Measurements from ENCODE around the gene PANK4.

PANK4 gene

DNA sequence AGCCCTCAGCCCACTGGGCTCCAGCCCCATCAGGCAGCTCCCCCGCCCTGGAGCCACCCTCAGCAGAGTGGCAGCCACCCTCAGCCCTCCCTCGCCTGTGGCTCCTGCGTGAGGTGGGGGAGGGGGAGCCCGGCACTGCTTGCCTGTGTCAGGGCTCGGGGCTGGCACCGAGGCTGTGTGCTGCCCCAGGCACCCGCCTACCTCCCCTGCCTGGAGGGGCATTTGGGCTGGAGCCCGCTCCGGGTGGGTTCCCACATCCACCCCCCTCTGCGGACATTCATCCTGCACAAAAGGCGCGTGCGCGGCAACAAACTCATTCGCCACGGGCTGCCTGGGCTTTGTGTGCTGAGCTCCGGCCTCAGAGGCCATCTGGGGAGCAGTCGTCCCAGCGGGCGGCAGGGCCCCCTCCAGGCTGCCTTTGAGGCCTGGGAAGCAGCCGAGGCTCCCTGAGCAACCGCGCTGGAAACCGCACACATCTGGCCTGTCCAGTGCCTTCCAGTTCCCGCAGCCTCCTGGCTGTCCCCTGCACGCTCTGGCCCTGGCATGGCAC lies 17.2 kb upstream of the PANK4 start:
- no peak overlapping the region for H3K27ac Mint-ChIP-seq
- no peak overlapping the region for H3K4me3 Mint-ChIP-seq
- H3K36me3 Mint-ChIP-seq = no peaks in the 10 kb centered on the region
- peaks cover 19% of the 10 kb centered on the region for H3K4me1 Mint-ChIP-seq (ENCODE audit: low read depth)
- no peaks in the 10 kb centered on the region for H3K27me3 Mint-ChIP-seq
- H3K9me3 Mint-ChIP-seq (ENCODE audit: low read depth) = no peaks in the 10 kb centered on the region

DNA sequence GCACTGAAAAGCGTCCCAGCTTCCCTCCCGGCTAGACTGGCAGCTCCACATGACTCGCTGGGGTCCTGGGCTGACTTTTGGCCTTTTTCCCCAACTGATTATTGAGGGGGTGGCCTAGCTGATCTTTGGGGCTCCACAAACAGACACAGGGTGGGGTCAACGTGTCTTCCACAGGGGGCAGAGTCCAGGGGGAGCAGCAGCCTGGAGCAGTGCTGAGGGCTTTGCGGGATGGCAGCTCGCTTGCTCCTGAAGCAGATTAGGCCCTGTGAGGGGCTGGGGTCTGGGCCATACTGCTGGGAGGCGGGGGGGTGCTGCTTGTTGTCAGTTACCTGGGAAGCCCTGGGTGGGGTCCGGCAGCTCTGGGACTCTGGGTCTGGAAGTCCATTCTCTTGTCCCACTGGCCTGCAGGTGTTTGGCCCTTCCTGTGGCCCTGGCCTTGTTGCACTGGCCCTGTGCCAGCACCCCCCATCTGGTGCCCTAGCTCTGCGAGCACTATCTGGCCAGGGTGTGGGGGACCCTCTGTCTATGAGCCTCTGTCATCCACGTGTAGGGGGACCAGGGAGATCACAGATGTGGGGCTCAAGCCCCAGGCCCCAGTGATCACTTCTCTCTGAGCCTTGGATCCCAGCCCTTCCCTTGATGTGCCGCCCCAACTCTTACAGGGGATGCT lies 16.0 kb upstream of the PANK4 start:
- H3K36me3 Mint-ChIP-seq = no peaks in the 10 kb centered on the region
- H3K27me3 Mint-ChIP-seq = no peaks in the 10 kb centered on the region
- H3K27ac Mint-ChIP-seq = no peak overlapping the region
- H3K9me3 Mint-ChIP-seq (ENCODE audit: low read depth) = no peaks in the 10 kb centered on the region
- peaks cover 12% of the 10 kb centered on the region for H3K4me1 Mint-ChIP-seq (ENCODE audit: low read depth)
- H3K4me3 Mint-ChIP-seq = peak overlapping the region; percentile 3

DNA sequence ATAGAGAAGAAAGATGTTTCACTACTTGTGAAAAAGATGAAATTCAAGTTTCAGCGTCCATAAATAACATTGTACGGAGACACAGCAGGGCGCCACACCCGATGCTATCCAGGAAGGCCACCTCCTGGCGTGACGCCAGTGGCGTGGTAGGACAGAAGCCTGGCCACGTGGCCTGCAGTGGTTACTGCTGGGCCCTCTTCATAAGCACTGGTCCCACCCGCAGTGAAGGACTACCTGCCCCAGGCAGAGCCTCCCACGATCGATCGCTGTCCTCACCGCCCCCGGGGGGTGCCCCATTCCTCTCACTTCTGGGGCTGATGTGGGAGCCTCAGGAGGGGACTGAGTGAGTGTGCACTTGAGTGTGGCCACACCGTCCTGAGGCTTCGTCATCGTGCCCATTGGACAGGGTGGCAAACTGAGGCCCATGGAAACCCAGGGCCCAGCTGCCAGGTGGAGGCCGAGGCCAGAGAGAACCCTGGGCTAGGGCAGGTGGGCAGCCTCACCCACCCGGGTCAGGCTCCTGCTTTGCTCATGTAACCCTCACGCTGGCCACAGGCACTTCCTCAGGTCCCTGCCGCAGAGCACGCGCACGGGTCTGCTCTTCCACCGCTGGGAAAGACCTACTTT lies 15.3 kb upstream of the PANK4 start:
- Mint-ChIP-seq H3K4me1 (ENCODE audit: low read depth) (peaks cover 10% of the 10 kb centered on the region), H3K9me3 (ENCODE audit: low read depth) (no peaks in the 10 kb centered on the region), H3K36me3 (no peaks in the 10 kb centered on the region), H3K4me3 (no peak overlapping the region), H3K27me3 (no peaks in the 10 kb centered on the region), H3K27ac (no peak overlapping the region)

DNA sequence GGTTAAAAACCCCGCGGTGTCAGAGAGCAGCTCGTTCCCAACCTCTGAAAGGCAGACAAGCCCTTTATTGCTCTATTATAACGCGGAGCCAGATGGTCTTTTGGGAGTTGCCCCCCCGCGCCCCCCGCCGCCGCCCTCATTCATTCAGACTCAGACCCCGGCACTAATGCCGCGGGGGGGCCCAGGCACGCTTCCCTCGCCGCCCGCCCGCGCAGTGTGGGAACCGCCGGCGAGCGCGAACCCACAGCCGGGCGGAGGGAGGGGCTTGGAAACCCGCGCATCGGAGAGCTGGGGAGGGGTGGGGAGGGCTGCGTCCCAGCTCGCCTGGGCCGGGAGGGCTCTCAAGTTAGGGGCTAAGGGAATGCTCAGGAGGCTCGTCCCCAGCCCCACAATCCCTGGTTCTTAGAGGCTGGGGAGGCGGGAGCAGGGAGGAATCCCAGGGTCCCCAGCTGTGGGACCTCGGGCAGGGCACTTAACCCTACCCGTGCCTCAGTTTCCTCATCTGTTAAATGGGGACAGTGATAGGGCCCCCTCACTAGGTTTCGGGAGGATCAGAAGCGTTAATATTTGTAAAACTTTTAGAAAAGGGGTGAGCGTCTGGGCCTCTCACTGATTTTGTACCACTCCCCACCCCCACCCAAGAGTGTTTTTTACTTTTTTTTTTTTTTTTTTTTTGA lies 14.6 kb upstream of the PANK4 start:
- Mint-ChIP-seq H3K27ac (no peak overlapping the region), H3K27me3 (no peaks in the 10 kb centered on the region), H3K4me1 (ENCODE audit: low read depth) (peaks cover 10% of the 10 kb centered on the region), H3K9me3 (ENCODE audit: low read depth) (no peaks in the 10 kb centered on the region), H3K36me3 (no peaks in the 10 kb centered on the region), H3K4me3 (no peak overlapping the region)

DNA sequence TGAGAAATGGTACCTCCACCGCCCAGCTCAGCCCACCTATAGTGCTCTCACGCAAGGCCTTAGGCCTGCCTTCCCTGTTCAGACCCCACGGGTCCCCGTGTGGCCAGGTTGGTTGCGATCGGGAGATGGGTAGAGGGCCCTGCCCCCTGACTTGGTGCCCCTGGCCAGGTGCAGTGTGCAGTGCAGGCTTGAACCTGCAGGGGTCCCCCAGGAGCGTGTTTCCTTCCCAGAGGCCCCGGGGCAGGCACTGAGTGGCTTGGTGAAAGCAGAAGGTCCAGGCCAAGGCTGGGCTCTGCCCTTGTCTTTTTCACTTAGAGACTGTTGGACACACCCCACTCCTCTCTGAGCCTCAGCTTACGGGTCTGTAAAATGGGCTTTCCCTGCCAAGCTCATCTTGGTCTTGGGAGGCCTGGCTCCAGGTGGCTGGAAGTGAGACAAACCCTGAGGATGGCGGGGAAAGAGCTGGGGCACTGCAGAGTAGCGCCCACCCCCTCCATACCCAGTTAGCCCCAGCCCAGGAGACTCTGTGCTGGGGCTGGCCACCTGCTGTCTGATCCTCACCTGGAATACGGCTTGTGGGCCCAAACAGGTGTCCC lies 13.0 kb upstream of the PANK4 start:
- Mint-ChIP-seq H3K4me3 (no peak overlapping the region), H3K9me3 (ENCODE audit: low read depth) (no peaks in the 10 kb centered on the region), H3K27me3 (no peaks in the 10 kb centered on the region), H3K27ac (no peak overlapping the region), H3K36me3 (no peaks in the 10 kb centered on the region), H3K4me1 (ENCODE audit: low read depth) (peaks cover 4% of the 10 kb centered on the region)

DNA sequence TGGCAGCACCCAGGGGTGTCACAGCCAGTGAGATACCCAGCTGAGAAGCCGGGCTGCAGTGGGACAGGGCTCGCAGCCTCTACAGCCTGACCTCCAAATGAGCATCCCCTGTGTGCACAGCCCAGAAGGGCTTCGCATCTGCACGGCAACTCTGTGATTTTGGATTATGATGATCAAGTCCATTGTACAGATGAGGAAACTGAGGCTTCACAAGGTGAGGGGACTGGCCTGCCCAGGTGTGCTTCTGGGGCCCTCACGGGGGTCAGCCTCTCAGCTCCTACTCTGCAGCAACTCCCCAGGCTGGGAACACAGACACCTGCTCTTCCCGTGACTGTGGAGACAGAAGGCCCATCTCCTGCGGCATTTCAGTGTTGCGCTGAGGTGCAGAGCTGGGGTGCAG lies 12.5 kb upstream of the PANK4 start:
- no peak overlapping the region for H3K4me3 Mint-ChIP-seq
- no peak overlapping the region for H3K27ac Mint-ChIP-seq
- no peaks in the 10 kb centered on the region for H3K27me3 Mint-ChIP-seq
- no peaks in the 10 kb centered on the region for H3K36me3 Mint-ChIP-seq
- peaks cover 2% of the 10 kb centered on the region for H3K4me1 Mint-ChIP-seq (ENCODE audit: low read depth)
- H3K9me3 Mint-ChIP-seq (ENCODE audit: low read depth) = no peaks in the 10 kb centered on the region

DNA sequence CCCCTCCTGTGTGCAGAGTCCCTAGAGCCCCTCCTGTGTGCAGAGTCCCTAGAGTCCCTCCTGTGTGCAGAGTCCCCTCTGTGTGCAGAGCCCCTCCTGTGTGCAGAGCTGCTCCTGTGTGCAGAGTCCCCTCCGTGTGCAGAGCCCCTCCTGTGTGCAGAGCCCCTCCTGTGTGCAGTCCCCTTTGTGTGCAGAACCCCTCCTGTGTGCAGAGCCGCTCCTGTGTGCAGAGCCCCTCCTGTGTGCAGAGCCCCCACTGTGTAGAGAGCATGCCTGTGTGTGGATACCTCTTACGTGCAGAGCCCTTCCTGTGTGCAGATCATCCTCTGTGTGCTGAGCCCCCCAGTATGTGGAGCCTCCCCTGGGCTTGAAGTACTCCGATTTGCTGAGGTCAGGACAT lies 12.0 kb upstream of the PANK4 start:
- no peak overlapping the region for H3K27ac Mint-ChIP-seq
- H3K9me3 Mint-ChIP-seq (ENCODE audit: low read depth) = no peaks in the 10 kb centered on the region
- no peaks in the 10 kb centered on the region for H3K27me3 Mint-ChIP-seq
- H3K36me3 Mint-ChIP-seq = no peaks in the 10 kb centered on the region
- H3K4me1 Mint-ChIP-seq (ENCODE audit: low read depth) = peaks cover 2% of the 10 kb centered on the region
- H3K4me3 Mint-ChIP-seq = no peak overlapping the region

DNA sequence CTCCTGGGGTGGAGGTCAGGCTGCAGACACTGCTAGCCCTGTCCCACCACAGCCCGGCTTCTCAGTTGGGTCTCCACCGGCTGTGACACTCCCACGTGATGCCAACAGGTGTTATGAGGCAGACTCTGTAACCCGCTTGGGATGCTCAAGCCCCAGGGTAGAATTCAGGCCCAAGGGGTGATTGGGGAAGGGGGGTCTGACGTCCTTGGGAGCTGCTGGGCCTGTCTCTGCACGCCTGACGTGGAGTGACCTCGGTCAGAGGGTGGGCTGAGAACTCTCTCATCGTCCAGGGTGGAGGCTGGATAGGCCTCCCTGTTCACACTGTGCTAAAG lies 11.4 kb upstream of the PANK4 start:
- no peaks in the 10 kb centered on the region for H3K9me3 Mint-ChIP-seq (ENCODE audit: low read depth)
- no peak overlapping the region for H3K4me3 Mint-ChIP-seq
- H3K4me1 Mint-ChIP-seq (ENCODE audit: low read depth) = peaks cover 2% of the 10 kb centered on the region
- H3K36me3 Mint-ChIP-seq = no peaks in the 10 kb centered on the region
- H3K27ac Mint-ChIP-seq = no peak overlapping the region
- no peaks in the 10 kb centered on the region for H3K27me3 Mint-ChIP-seq

DNA sequence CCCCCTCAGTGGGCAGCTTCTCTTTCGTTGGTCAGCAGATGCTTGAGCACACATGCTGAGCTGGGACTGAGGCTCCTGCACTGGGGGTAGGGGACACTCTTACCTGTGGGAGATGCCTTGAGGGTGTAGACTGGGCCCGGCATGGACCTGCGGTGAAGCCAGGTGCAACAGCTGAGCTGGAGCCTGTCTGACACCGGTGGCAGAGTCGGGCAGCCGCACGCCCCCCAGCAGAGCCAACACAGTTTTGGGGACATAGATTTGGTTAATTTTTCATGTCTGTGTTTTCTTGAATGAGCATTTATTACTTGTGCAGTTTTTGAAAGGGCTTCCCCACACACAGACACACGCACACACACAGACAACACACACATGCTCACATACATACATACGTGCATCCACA lies 9.6 kb upstream of the PANK4 start:
- Mint-ChIP-seq H3K4me3 (no peak overlapping the region), H3K4me1 (ENCODE audit: low read depth) (peaks cover 1% of the 10 kb centered on the region), H3K9me3 (ENCODE audit: low read depth) (no peaks in the 10 kb centered on the region), H3K27ac (no peak overlapping the region), H3K27me3 (no peaks in the 10 kb centered on the region), H3K36me3 (no peaks in the 10 kb centered on the region)

DNA sequence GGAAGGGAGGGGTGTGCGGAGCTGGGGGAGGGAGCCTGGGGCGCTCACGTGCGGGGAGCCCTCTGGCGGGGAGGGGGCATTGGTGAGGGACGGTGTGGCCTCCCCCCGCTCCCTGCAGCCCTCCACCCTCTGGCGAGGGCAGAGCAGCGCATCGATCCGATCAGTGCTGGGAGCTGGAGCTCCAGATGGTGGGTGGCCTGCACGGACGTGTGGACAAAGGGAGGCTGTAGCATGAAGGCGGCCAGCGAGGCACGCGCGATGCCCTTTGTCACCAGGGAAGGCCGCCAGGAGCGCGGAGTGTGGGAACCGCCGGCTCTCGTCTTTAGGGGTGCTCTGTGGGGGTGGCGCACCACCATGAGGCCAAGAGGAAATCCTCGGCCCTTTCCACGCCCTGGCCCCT lies 9.1 kb upstream of the PANK4 start:
- no peaks in the 10 kb centered on the region for H3K27me3 Mint-ChIP-seq
- no peaks in the 10 kb centered on the region for H3K9me3 Mint-ChIP-seq (ENCODE audit: low read depth)
- no peaks in the 10 kb centered on the region for H3K36me3 Mint-ChIP-seq
- peaks cover 5% of the 10 kb centered on the region for H3K4me1 Mint-ChIP-seq (ENCODE audit: low read depth)
- no peak overlapping the region for H3K4me3 Mint-ChIP-seq
- no peak overlapping the region for H3K27ac Mint-ChIP-seq

DNA sequence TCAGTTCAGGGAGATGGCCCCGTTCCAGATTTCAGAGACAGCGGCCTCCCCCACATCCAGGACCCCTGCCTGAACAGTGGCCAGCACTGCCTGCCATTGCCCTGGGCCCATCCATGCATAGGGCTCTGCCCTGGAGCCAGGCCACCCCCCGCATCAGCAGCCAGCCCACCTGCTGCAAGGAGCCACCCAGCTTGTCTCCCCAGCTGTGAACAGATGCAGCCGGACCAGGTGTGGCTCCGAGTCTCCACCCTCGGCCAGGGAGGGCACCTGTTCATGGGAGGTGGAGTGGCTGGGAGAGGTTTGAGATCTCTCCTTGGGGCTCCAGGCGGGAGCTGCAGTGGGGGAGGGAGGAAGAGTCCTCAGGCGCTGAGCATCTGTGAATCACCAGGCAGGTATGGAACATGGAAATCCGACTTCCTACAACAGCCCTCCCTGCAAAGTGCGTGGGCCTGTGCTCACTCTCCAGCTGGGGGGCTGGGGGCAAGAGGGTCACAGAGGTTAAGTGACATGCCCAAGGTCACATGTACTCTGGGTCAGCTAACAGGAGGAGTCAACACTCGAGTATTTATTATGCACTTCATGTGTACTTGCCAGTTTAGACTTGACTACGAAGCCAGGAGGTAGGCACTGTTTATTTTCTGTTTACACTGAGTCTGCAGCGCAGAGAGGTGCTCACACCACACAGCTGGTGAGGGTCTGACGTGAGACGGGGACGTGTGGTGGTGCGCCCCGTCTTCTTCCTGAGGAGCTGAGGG lies 8.5 kb upstream of the PANK4 start:
- Mint-ChIP-seq H3K27ac (no peak overlapping the region), H3K9me3 (ENCODE audit: low read depth) (no peaks in the 10 kb centered on the region), H3K27me3 (no peaks in the 10 kb centered on the region), H3K36me3 (no peaks in the 10 kb centered on the region), H3K4me3 (no peak overlapping the region), H3K4me1 (ENCODE audit: low read depth) (peaks cover 5% of the 10 kb centered on the region)

DNA sequence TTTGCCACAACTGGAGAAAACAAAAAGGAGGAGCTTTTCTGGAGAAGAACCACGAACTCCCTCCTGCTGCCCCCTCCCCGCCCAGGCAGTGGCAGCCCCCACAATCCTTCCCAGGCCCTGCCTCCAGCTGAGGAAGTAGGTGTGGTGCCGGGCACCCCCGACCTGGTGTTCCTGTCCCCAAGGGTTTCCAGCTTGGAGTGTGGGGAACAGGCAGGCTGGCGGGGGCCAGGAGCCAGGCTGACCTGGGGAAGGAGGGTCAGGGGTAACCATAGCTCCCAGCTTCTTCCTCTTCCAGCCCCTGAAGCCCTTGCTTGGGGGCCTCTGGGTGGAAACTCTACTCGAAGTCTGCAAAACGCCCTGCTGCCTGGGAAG lies 7.9 kb upstream of the PANK4 start:
- peaks cover 5% of the 10 kb centered on the region for H3K4me1 Mint-ChIP-seq (ENCODE audit: low read depth)
- no peaks in the 10 kb centered on the region for H3K36me3 Mint-ChIP-seq
- H3K9me3 Mint-ChIP-seq (ENCODE audit: low read depth) = no peaks in the 10 kb centered on the region
- H3K27me3 Mint-ChIP-seq = no peaks in the 10 kb centered on the region
- H3K27ac Mint-ChIP-seq = no peak overlapping the region
- H3K4me3 Mint-ChIP-seq = no peak overlapping the region

DNA sequence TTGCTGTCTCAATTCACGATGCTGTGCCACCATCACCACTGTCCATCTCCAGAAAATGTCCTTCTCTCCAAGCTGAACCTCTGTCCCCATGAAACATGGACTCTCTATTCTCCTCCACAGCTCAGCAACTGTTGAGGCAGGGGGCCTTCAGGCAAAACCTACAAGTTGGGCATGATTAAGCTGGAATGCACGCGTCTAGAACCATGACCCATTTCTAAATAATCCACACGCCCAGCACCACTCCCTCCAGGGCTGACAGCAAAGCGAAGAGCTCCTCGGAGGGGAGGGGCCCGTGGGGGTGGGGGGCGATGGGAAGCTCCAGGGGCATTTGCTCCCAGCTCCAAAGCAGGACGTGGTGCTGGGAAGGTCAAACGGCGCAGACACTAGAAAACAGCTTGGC lies 7.0 kb upstream of the PANK4 start:
- Mint-ChIP-seq H3K27me3 (no peaks in the 10 kb centered on the region), H3K4me1 (ENCODE audit: low read depth) (peaks cover 9% of the 10 kb centered on the region), H3K4me3 (no peak overlapping the region), H3K36me3 (no peaks in the 10 kb centered on the region), H3K9me3 (ENCODE audit: low read depth) (no peaks in the 10 kb centered on the region), H3K27ac (no peak overlapping the region)

DNA sequence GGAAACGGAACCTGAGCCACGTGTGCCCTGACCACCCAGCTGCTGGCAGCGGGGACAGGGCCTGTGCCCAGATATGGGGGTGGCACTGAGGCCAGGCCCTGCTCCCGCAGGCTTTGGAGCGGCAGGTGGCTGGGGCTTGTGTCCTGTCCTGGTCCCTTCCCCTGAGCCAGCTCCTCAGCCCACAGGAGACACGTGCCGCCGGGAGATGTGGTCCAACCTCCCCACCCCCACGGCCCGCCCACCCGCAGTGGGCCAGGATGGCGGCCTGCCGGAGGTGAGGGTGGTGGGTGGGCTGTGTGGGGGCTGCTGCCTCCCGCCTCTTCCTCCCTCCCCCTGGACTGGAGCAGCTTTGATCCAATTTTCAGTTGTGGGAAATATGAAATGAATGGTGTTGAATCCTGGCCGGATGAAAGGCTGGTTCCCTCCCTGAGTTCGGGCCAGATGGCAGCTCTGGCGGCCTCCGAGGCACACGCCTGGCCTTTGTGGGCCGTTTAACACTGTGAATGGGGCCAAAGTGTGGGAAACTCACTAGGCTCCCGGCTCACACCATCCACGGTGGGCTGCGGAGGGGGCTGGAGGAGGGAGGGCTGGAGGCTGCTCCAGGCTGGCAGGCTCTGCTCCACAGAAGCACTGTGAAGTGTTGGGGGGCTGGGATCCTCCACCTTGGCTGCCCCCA lies 6.2 kb upstream of the PANK4 start:
- no peak overlapping the region for H3K27ac Mint-ChIP-seq
- H3K4me3 Mint-ChIP-seq = no peak overlapping the region
- H3K27me3 Mint-ChIP-seq = no peaks in the 10 kb centered on the region
- no peaks in the 10 kb centered on the region for H3K9me3 Mint-ChIP-seq (ENCODE audit: low read depth)
- no peaks in the 10 kb centered on the region for H3K36me3 Mint-ChIP-seq
- H3K4me1 Mint-ChIP-seq (ENCODE audit: low read depth) = peaks cover 9% of the 10 kb centered on the region
